GM18499 (cell line): ENCODE measurements around the gene PIK3CD.
"Not testable (repeated sequence)": the region's sequence is repeated elsewhere in the genome, so short reads cannot be mapped to it uniquely, and the experiment has no call there.

Experiments used
- ATAC-seq: cut with Tn5 transposase; IDR thresholded peaks from one replicate; pipeline ENCODE4 v1.9.1; 2021; ENCODE audit warnings: moderate number of reproducible peaks; ENCODE audit not compliant: insufficient read depth, unreplicated experiment

PIK3CD gene

GRCh38 chr1:9730096-9730901, 78.8 kb downstream of the PIK3CD start:
- no peak for ATAC-seq

GRCh38 chr1:9731051-9731537, 79.6 kb downstream of the PIK3CD start:
- ATAC-seq = no peak

- ATAC-seq = no peak
Measured at GRCh38 chr1:9731561-9731960, 80.0 kb downstream of the PIK3CD start.

GRCh38 chr1:9732123-9732971, 80.8 kb downstream of the PIK3CD start:
- ATAC-seq = no peak

- no peak for ATAC-seq
Measured at GRCh38 chr1:9733160-9733789, 81.7 kb downstream of the PIK3CD start.

- no peak for ATAC-seq
Measured at GRCh38 chr1:9735800-9736199, 84.3 kb downstream of the PIK3CD start.

GRCh38 chr1:9736241-9736640, 84.7 kb downstream of the PIK3CD start:
- no peak for ATAC-seq

GRCh38 chr1:9737057-9737456, 85.5 kb downstream of the PIK3CD start:
- ATAC-seq = no peak

GRCh38 chr1:9737671-9738070, 86.1 kb downstream of the PIK3CD start:
- ATAC-seq = no peak

GRCh38 chr1:9744106-9744799, 92.7 kb downstream of the PIK3CD start:
- ATAC-seq = no peak

GRCh38 chr1:9746211-9746610, 94.7 kb downstream of the PIK3CD start:
- no peak for ATAC-seq

- ATAC-seq = no peak
Measured at GRCh38 chr1:9746651-9747050, 95.1 kb downstream of the PIK3CD start.

GRCh38 chr1:9748391-9748790, 96.9 kb downstream of the PIK3CD start:
- not testable (repeated sequence) for ATAC-seq

GRCh38 chr1:9749361-9749760, 97.8 kb downstream of the PIK3CD start:
- ATAC-seq = no peak

- no peak for ATAC-seq
Measured at GRCh38 chr1:9751971-9752370, 100.4 kb downstream of the PIK3CD start.

GRCh38 chr1:9753121-9753531, 101.6 kb downstream of the PIK3CD start:
- no peak for ATAC-seq

GRCh38 chr1:9755441-9755995, 104.0 kb downstream of the PIK3CD start:
- no peak for ATAC-seq

GRCh38 chr1:9758559-9759121, 107.1 kb downstream of the PIK3CD start:
- ATAC-seq = no peak

GRCh38 chr1:9759939-9760338, 108.4 kb downstream of the PIK3CD start:
- ATAC-seq = no peak

- ATAC-seq = no peak
Measured at GRCh38 chr1:9760824-9761223, 109.3 kb downstream of the PIK3CD start.
